Neural progenitor cell (in vitro differentiated cells): ENCODE data around the gene CDH13. TPM values are rescaled to one million over a fixed set of nuclear protein-coding genes. Genes with fewer than 3 reads are reported as not detected.

ENCODE experiments used
- DNase-seq: peaks from one replicate; pipeline ENCODE4 v3.0.0-alpha.2; 2016; ENCODE audit warnings: low spot score
- H2AFZ ChIP-seq: fragments of 200-600 bp; sonication (generic); replicated peaks from 2 replicates; pipeline ENCODE4 v1.6.1; 2016; ENCODE audit warnings: antibody characterized with exemption
- H3F3A ChIP-seq: fragments of 200-600 bp; sonication (generic); 2 replicates; pipeline ENCODE4 v1.6.1; 2016; ENCODE audit warnings: antibody characterized with exemption, low read depth
- H3K27ac ChIP-seq: fragments of 200-600 bp; sonication (generic); 2 replicates; pipeline ENCODE4 v1.5.1; 2016; ENCODE audit warnings: mild to moderate bottlenecking
- H3K27me3 ChIP-seq: fragments of 200-600 bp; sonication (generic); 2 replicates; pipeline ENCODE4 v1.6.1; 2016; ENCODE audit warnings: mild to moderate bottlenecking, moderate library complexity
- H3K36me3 ChIP-seq: fragments of 200-600 bp; sonication (generic); 2 replicates; pipeline ENCODE4 v1.5.1; 2016
- H3K4me1 ChIP-seq: fragments of 200-600 bp; sonication (generic); 2 replicates; pipeline ENCODE4 v1.6.1; 2016; ENCODE audit warnings: mixed run types
- H3K4me2 ChIP-seq: fragments of 200-600 bp; sonication (generic); 2 replicates; pipeline ENCODE4 v1.6.1; 2016
- H3K4me3 ChIP-seq: fragments of 200-600 bp; sonication (generic); 2 replicates; pipeline ENCODE4 v1.5.1; 2016
- H3K79me2 ChIP-seq: fragments of 200-600 bp; sonication (generic); 2 replicates; pipeline ENCODE4 v1.6.1; 2016; ENCODE audit warnings: low read depth
- H3K9ac ChIP-seq: fragments of 200-600 bp; sonication (generic); 2 replicates; pipeline ENCODE4 v1.6.1; 2016
- H3K9me3 ChIP-seq: fragments of 200-600 bp; sonication (generic); 2 replicates; pipeline ENCODE4 v1.5.1; 2016; ENCODE audit warnings: low read depth
- H4K20me1 ChIP-seq: fragments of 200-600 bp; sonication (generic); 2 replicates; pipeline ENCODE4 v1.6.1; 2016; ENCODE audit warnings: low read depth
- H3K27ac Mint-ChIP-seq: 3 replicates; pipeline ENCODE4 v1.8.0; 2021; ENCODE audit warnings: mixed read lengths
- H3K27me3 Mint-ChIP-seq: 2 replicates; pipeline ENCODE4 v1.8.0; 2022; ENCODE audit warnings: low read depth, mild to moderate bottlenecking, inconsistent platforms, moderate library complexity, mixed read lengths; ENCODE audit not compliant: insufficient read depth
- H3K36me3 Mint-ChIP-seq: 3 replicates; pipeline ENCODE4 v1.8.0; 2021; ENCODE audit warnings: mixed read lengths
- H3K4me1 Mint-ChIP-seq: 3 replicates; pipeline ENCODE4 v1.8.0; 2021; ENCODE audit warnings: mixed read lengths
- H3K4me3 Mint-ChIP-seq: 3 replicates; pipeline ENCODE4 v1.8.0; 2021; ENCODE audit warnings: mild to moderate bottlenecking, moderate library complexity, mixed read lengths
- H3K9me3 Mint-ChIP-seq: 3 replicates; pipeline ENCODE4 v1.8.0; 2020; ENCODE audit warnings: mixed read lengths
- CTCF ChIP-seq: fragments of 200-600 bp; sonication (generic); IDR thresholded peaks from 2 replicates; pipeline ENCODE4 v1.5.1; 2017; ENCODE audit warnings: antibody characterized with exemption, mild to moderate bottlenecking
- EZH2 ChIP-seq: fragments of 200-600 bp; sonication (generic); IDR thresholded peaks from 2 replicates; pipeline ENCODE4 v1.6.1; 2017; ENCODE audit warnings: antibody characterized with exemption, mild to moderate bottlenecking, moderate library complexity
- EZH2phosphoT487 ChIP-seq: fragments of 200-600 bp; sonication (generic); IDR thresholded peaks from 2 replicates; pipeline ENCODE4 v1.6.1; 2017; ENCODE audit warnings: antibody characterized with exemption
- total RNA-seq: library from RNA; depleted of rRNA; stranded (reverse); fragments of >200 nt; gene quantifications from 2 replicates; pipeline ENCODE4 v1.2.3, GENCODE V29; 2015; ENCODE audit warnings: low replicate concordance

The CDH13 gene
- total RNA-seq, 1 donor from 2014 or later, result 3.0 TPM

- H3K4me3 ChIP-seq, result no peak overlapping the region
- no peaks in the 10 kb centered on the region for H3K9me3 ChIP-seq
- no peak overlapping the region for H3K4me2 ChIP-seq
- DNase-seq, result peak; percentile 86
- peak; percentile 97 for TF ChIP-seq CTCF
- TF ChIP-seq EZH2phosphoT487, result no peak
- Mint-ChIP-seq H3K27ac (peak overlapping the region; percentile 19), H3K36me3 (no peaks in the 10 kb centered on the region), H3K4me3 (peak overlapping the region; percentile 24), H3K4me1 (peaks cover 11% of the 10 kb centered on the region), H3K27me3 (peaks cover 22% of the 10 kb centered on the region), H3K9me3 (no peaks in the 10 kb centered on the region)
- no peaks in the 10 kb centered on the region for H3K36me3 ChIP-seq
- no peak overlapping the region for H3K27ac ChIP-seq
- no peak overlapping the region for H3K9ac ChIP-seq
- H3F3A ChIP-seq, result no peaks in the 10 kb centered on the region
- no peak overlapping the region for H2AFZ ChIP-seq
- no peaks in the 10 kb centered on the region for H3K4me1 ChIP-seq
- H3K27me3 ChIP-seq, result no peaks in the 10 kb centered on the region
- no peaks in the 10 kb centered on the region for H4K20me1 ChIP-seq
- no peaks in the 10 kb centered on the region for H3K79me2 ChIP-seq
Measured at GRCh38 chr16:83826146-83826913, 1199.6 kb downstream of the CDH13 start.

GRCh38 chr16:83830091-83830768, 1203.5 kb downstream of the CDH13 start:
- Mint-ChIP-seq H3K36me3 (peaks cover 2% of the 10 kb centered on the region), H3K4me3 (no peak overlapping the region), H3K4me1 (peaks cover 21% of the 10 kb centered on the region), H3K27ac (no peak overlapping the region), H3K9me3 (peaks cover 2% of the 10 kb centered on the region), H3K27me3 (peaks cover 22% of the 10 kb centered on the region)
- no peak overlapping the region for H3K27ac ChIP-seq
- no peak overlapping the region for H3K4me2 ChIP-seq
- TF ChIP-seq EZH2phosphoT487, result no peak
- TF ChIP-seq CTCF, result no peak
- TF ChIP-seq EZH2, result no peak
- H3K9ac ChIP-seq, result no peak overlapping the region
- H3K9me3 ChIP-seq, result no peaks in the 10 kb centered on the region
- DNase-seq, result no peak
- no peaks in the 10 kb centered on the region for H3K79me2 ChIP-seq
- H3F3A ChIP-seq, result no peaks in the 10 kb centered on the region
- no peaks in the 10 kb centered on the region for H3K27me3 ChIP-seq
- H3K36me3 ChIP-seq, result no peaks in the 10 kb centered on the region
- no peaks in the 10 kb centered on the region for H4K20me1 ChIP-seq
- H3K4me1 ChIP-seq, result no peaks in the 10 kb centered on the region
- no peak overlapping the region for H2AFZ ChIP-seq
- no peak overlapping the region for H3K4me3 ChIP-seq

- Mint-ChIP-seq H3K4me3 (no peak overlapping the region), H3K9me3 (peaks cover 2% of the 10 kb centered on the region), H3K27me3 (peaks cover 18% of the 10 kb centered on the region), H3K27ac (no peak overlapping the region), H3K4me1 (peaks cover 28% of the 10 kb centered on the region), H3K36me3 (peaks cover 2% of the 10 kb centered on the region)
- H3K4me2 ChIP-seq, result no peak overlapping the region
- no peak for DNase-seq
- TF ChIP-seq CTCF (no peak), EZH2 (no peak), EZH2phosphoT487 (no peak)
- no peaks in the 10 kb centered on the region for H3K79me2 ChIP-seq
- no peaks in the 10 kb centered on the region for H3K27me3 ChIP-seq
- no peaks in the 10 kb centered on the region for H3K9me3 ChIP-seq
- H2AFZ ChIP-seq, result no peak overlapping the region
- no peak overlapping the region for H3K9ac ChIP-seq
- no peak overlapping the region for H3K4me3 ChIP-seq
- no peaks in the 10 kb centered on the region for H3K4me1 ChIP-seq
- H3K36me3 ChIP-seq, result no peaks in the 10 kb centered on the region
- H4K20me1 ChIP-seq, result no peaks in the 10 kb centered on the region
- no peak overlapping the region for H3K27ac ChIP-seq
- no peaks in the 10 kb centered on the region for H3F3A ChIP-seq
Measured at GRCh38 chr16:83830769-83831455, 1204.1 kb downstream of the CDH13 start.
